Measurements from ENCODE around the gene TTPAL.

The TTPAL gene

GRCh38 chr20:44477151-44477550, 1.5 kb downstream of the TTPAL start:
- TF ChIP-seq CTCF (conservative IDR thresholded peaks at IDR 0.05) = no peak
- no peak overlapping the region for H3K27ac ChIP-seq

GRCh38 chr20:44478206-44478605, 2.5 kb downstream of the TTPAL start:
- no peak for TF ChIP-seq CTCF (conservative IDR thresholded peaks at IDR 0.05)
- H3K27ac ChIP-seq = no peak overlapping the region

- no peak for TF ChIP-seq CTCF (conservative IDR thresholded peaks at IDR 0.05)
- H3K27ac ChIP-seq = no peak overlapping the region
Observed at GRCh38 chr20:44479643-44480042, 4.0 kb downstream of the TTPAL start.

- no peak for TF ChIP-seq CTCF (conservative IDR thresholded peaks at IDR 0.05)
- no peak overlapping the region for H3K27ac ChIP-seq
Observed at GRCh38 chr20:44480097-44480496, 4.4 kb downstream of the TTPAL start.

- TF ChIP-seq CTCF (conservative IDR thresholded peaks at IDR 0.05) = no peak
- no peak overlapping the region for H3K27ac ChIP-seq
Observed at GRCh38 chr20:44481719-44482416, 6.2 kb downstream of the TTPAL start.

- no peak for TF ChIP-seq CTCF (conservative IDR thresholded peaks at IDR 0.05)
- H3K27ac ChIP-seq = no peak overlapping the region
Observed at GRCh38 chr20:44483112-44483511, 7.4 kb downstream of the TTPAL start.

- no peak for TF ChIP-seq CTCF (conservative IDR thresholded peaks at IDR 0.05)
Observed at GRCh38 chr20:44485078-44485829, 9.6 kb downstream of the TTPAL start.

More at GRCh38 chr20:44485078-44485829, 9.6 kb downstream of the TTPAL start:
- no peak overlapping the region for H3K27ac ChIP-seq
